CD8-positive, alpha-beta memory T cell (primary cell): ENCODE measurements around the gene DAGLB. TPM values are rescaled to one million over a fixed set of nuclear protein-coding genes. Genes with fewer than 3 reads are reported as not detected.
A peak's percentile ranks its signal among the peaks of the same experiment; 100 is the strongest.

ENCODE experiments used
- CTCF ChIA-PET: fragments of 350-600 bp; sonication (Branson Sonifier 250); formaldehyde crosslinking; loops from one replicate; lab custom pipeline; 2021; ENCODE audit warnings: antibody characterized with exemption; lab: Charles Lee
- POLR2A ChIA-PET: fragments of 350-600 bp; sonication (Branson Sonifier 250); formaldehyde crosslinking; loops from one replicate; lab custom pipeline; 2021; ENCODE audit warnings: antibody characterized with exemption; lab: Charles Lee
- DNase-seq, 5 donors: peaks; one replicate each; pipeline versions ENCODE4 v3.0.0 to v3.0.0-alpha.2; 2020 to 2022; ENCODE audit warnings: mixed read lengths in 1 of 5
- H3K27ac ChIP-seq: one replicate; pipeline ENCODE4 v1.7.0; 2013; ENCODE audit warnings: low read depth, mild to moderate bottlenecking, low read length, moderate library complexity
- H3K27me3 ChIP-seq: 2 replicates; pipeline ENCODE4 v1.7.0; 2013; ENCODE audit warnings: low read length, mild to moderate bottlenecking; ENCODE audit not compliant: insufficient read depth, poor library complexity, severe bottlenecking
- H3K36me3 ChIP-seq: 2 replicates; pipeline ENCODE4 v1.7.0; 2013; ENCODE audit warnings: mild to moderate bottlenecking, low read length, moderate library complexity; ENCODE audit not compliant: insufficient read depth
- H3K4me1 ChIP-seq: 2 replicates; pipeline ENCODE4 v1.7.0; 2013; ENCODE audit warnings: mild to moderate bottlenecking, low read length, moderate library complexity; ENCODE audit not compliant: insufficient read depth
- H3K4me3 ChIP-seq: 2 replicates; pipeline ENCODE4 v1.7.0; 2013; ENCODE audit warnings: mild to moderate bottlenecking, low read length
- H3K9me3 ChIP-seq: 2 replicates; pipeline ENCODE4 v1.7.0; 2013; ENCODE audit warnings: mild to moderate bottlenecking, low read length
- H3K27ac Mint-ChIP-seq, 8 donors: one replicate each; pipeline ENCODE4 v1.8.0; 2020 to 2021; ENCODE audit warnings: mixed read lengths in 8 of 8, mild to moderate bottlenecking in 6 of 8, inconsistent platforms in 3 of 8, moderate library complexity in 3 of 8
- H3K27me3 Mint-ChIP-seq, 2 donors: one replicate each; pipeline ENCODE4 v1.8.0; 2020 to 2021; ENCODE audit warnings: mixed read lengths in 2 of 2, mild to moderate bottlenecking in 1 of 2, moderate library complexity in 1 of 2
- H3K36me3 Mint-ChIP-seq, 3 donors: one replicate each; pipeline ENCODE4 v1.8.0; 2020 to 2021; ENCODE audit warnings: mixed read lengths in 3 of 3, inconsistent platforms in 1 of 3, mild to moderate bottlenecking in 1 of 3
- H3K4me1 Mint-ChIP-seq, 3 donors: one replicate each; pipeline ENCODE4 v1.8.0; 2020 to 2021; ENCODE audit warnings: mixed read lengths in 3 of 3, inconsistent platforms in 1 of 3, mild to moderate bottlenecking in 1 of 3
- H3K4me3 Mint-ChIP-seq, 7 donors: one replicate each; pipeline ENCODE4 v1.8.0; 2020 to 2021; ENCODE audit warnings: mixed read lengths in 7 of 7, mild to moderate bottlenecking in 6 of 7, moderate library complexity in 4 of 7, inconsistent platforms in 2 of 7
- H3K9me3 Mint-ChIP-seq, 5 donors: one replicate each; pipeline ENCODE4 v1.8.0; 2020 to 2022; ENCODE audit warnings: mixed read lengths in 5 of 5, mild to moderate bottlenecking in 3 of 5, moderate library complexity in 2 of 5, inconsistent platforms in 1 of 5
- polyA plus RNA-seq: library from polyadenylated mRNA; unstranded; fragments of 300-500 nt; fragmentation: Illumina TruSeq; gene quantifications from one replicate; pipeline ENCODE4 v1.2.3, GENCODE V29; 2021
- total RNA-seq, 2 experiments: library from RNA; stranded (reverse); gene quantifications; one replicate each; pipeline ENCODE4 v1.2.3, GENCODE V29; 2021

Gene DAGLB
- total and polyA plus RNA-seq, 3 experiments from 2014 or later = 9.7 to 16.4 (median 16.1) TPM

- Histone ChIP-seq H3K4me1 (peaks cover 15% of the 10 kb centered on the region), H3K4me3 (no peak overlapping the region), H3K27me3 (no peaks in the 10 kb centered on the region), H3K9me3 (no peaks in the 10 kb centered on the region), H3K36me3 (no peaks in the 10 kb centered on the region), H3K27ac (no peak overlapping the region)
- ChIA-PET POLR2A (no interaction called here), CTCF (interaction anchor here (0.6 kb wide), 1 partner anchor 39 kb away, joined by 3 read pairs; the partner anchor contains the start of gene DAGLB)
- peaks cover 0 to 3% of the 10 kb centered on the region in 2 donors for H3K27me3 Mint-ChIP-seq
- H3K4me1 Mint-ChIP-seq = peaks cover 19 to 28% (median 23%) of the 10 kb centered on the region in 3 donors
- H3K27ac Mint-ChIP-seq = peak overlapping the region in 2 of 8 donors; percentile 12 to 32
- peaks cover 0 to 9% (median 0%) of the 10 kb centered on the region in 3 donors for H3K36me3 Mint-ChIP-seq
- DNase-seq = no peak
- H3K4me3 Mint-ChIP-seq = peak overlapping the region in 2 of 7 donors; percentile 24 to 58
- no peaks in the 10 kb centered on the region for H3K9me3 Mint-ChIP-seq
Observed at GRCh38 chr7:6486438-6487183, 38.9 kb upstream of the DAGLB start.

DNA sequence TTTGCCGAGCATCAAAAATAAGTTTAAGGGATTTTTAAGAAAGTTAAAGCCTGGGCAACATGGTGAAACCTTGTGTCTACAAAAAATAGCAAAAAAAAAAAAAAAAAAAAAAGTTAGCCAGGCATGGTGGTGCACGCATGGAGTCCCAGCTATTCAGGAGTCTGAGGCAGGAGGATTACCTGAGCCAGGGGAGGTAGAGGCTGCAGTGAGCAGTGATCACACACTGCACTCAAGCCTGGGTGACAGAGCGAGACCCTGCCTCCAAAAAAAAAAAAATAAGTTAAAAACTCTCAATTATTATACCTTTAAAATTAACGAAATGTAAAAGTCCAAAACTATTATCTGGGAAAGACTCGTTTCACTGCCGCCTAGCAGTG is 35.0 kb upstream of the DAGLB start:
- Histone ChIP-seq H3K27me3 (no peaks in the 10 kb centered on the region), H3K36me3 (no peaks in the 10 kb centered on the region), H3K27ac (peak overlapping the region; percentile 81), H3K4me1 (peaks cover 33% of the 10 kb centered on the region), H3K9me3 (no peaks in the 10 kb centered on the region), H3K4me3 (peak overlapping the region; percentile 77)
- Mint-ChIP-seq H3K27me3 (no peaks in the 10 kb centered on the region), H3K4me3 (peak overlapping the region; percentile 96 to 98 (median 97)), H3K27ac (peak overlapping the region; percentile 84 to 97 (median 96)), H3K9me3 (no peaks in the 10 kb centered on the region), H3K4me1 (peaks cover 51 to 67% (median 62%) of the 10 kb centered on the region in 3 donors), H3K36me3 (peaks cover 0 to 32% (median 3%) of the 10 kb centered on the region in 3 donors)
- ChIA-PET CTCF (no interaction called here), POLR2A (no interaction called here)
- no peak for DNase-seq

DNA sequence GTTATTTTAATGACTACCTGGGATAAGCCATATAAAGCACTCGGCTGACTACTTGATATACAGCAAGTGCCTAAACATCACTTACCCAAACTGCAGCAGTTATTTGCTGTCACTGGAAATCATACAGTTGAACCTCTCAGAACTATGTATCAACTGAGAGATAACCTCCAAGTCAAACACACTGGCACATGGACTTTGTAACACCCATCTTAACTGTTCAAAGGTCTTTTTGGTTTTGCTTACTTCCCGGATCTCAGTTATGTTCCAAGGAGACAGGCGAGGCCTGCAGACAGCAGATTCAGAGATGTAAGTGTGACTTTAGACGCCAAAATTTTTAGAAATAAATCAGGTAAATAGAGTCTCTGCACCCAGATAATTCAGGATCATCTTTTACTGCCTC is 34.6 kb upstream of the DAGLB start:
- Mint-ChIP-seq H3K36me3 (peaks cover 0 to 36% (median 5%) of the 10 kb centered on the region in 3 donors), H3K4me3 (peak overlapping the region; percentile 96 to 98 (median 97)), H3K27me3 (no peaks in the 10 kb centered on the region), H3K27ac (peak overlapping the region in 5 of 8 donors; percentile 66 to 96 (median 95)), H3K9me3 (no peaks in the 10 kb centered on the region), H3K4me1 (peaks cover 56 to 71% (median 66%) of the 10 kb centered on the region in 3 donors)
- Histone ChIP-seq H3K36me3 (no peaks in the 10 kb centered on the region), H3K27me3 (no peaks in the 10 kb centered on the region), H3K9me3 (no peaks in the 10 kb centered on the region), H3K27ac (peak overlapping the region; percentile 81), H3K4me3 (no peak overlapping the region), H3K4me1 (peaks cover 36% of the 10 kb centered on the region)
- DNase-seq = no peak
- ChIA-PET POLR2A (no interaction called here), CTCF (no interaction called here)

- POLR2A ChIA-PET = no interaction called here
- Histone ChIP-seq H3K4me3 (no peak overlapping the region), H3K9me3 (no peaks in the 10 kb centered on the region), H3K4me1 (peaks cover 44% of the 10 kb centered on the region), H3K27ac (no peak overlapping the region), H3K36me3 (no peaks in the 10 kb centered on the region), H3K27me3 (no peaks in the 10 kb centered on the region)
- Mint-ChIP-seq H3K9me3 (no peaks in the 10 kb centered on the region), H3K27ac (peak overlapping the region in 6 of 8 donors; percentile 13 to 89 (median 52)), H3K27me3 (no peaks in the 10 kb centered on the region), H3K4me3 (peak overlapping the region; percentile 52 to 98 (median 76)), H3K36me3 (peaks cover 0 to 44% (median 5%) of the 10 kb centered on the region in 3 donors), H3K4me1 (peaks cover 64 to 79% (median 75%) of the 10 kb centered on the region in 3 donors)
- CTCF ChIA-PET = no interaction called here
- DNase-seq = no peak
Observed at GRCh38 chr7:6481445-6481844, 33.7 kb upstream of the DAGLB start.

GRCh38 chr7:6480323-6480660 is 32.5 kb upstream of the DAGLB start:
- peak overlapping the region in 6 of 7 donors; percentile 1 to 62 (median 41) for H3K4me3 Mint-ChIP-seq
- H3K4me1 Mint-ChIP-seq = peaks cover 74 to 91% (median 85%) of the 10 kb centered on the region in 3 donors
- POLR2A ChIA-PET = interaction anchor here (1.1 kb wide), 1 partner anchor 10 kb away, joined by 3 read pairs; no protein-coding TSS in a partner anchor

GRCh38 chr7:6479067-6479466 is 31.3 kb upstream of the DAGLB start:
- ChIA-PET POLR2A (no interaction called here), CTCF (interaction anchor here (1.1 to 1.9 kb wide), 3 partner anchors 16 to 80 kb away, joined by 3 to 4 read pairs (median 4); no protein-coding TSS in a partner anchor)
- peak overlapping the region in 6 of 7 donors; percentile 32 to 61 (median 46) for H3K4me3 Mint-ChIP-seq
- H3K4me1 Mint-ChIP-seq = peaks cover 78 to 91% (median 88%) of the 10 kb centered on the region in 3 donors
- H3K27me3 Mint-ChIP-seq = no peaks in the 10 kb centered on the region
- Histone ChIP-seq H3K36me3 (no peaks in the 10 kb centered on the region), H3K27me3 (no peaks in the 10 kb centered on the region), H3K27ac (no peak overlapping the region), H3K4me3 (no peak overlapping the region), H3K4me1 (peaks cover 41% of the 10 kb centered on the region), H3K9me3 (no peaks in the 10 kb centered on the region)
- DNase-seq = peak in 1 of 5 donors; percentile 9
- H3K27ac Mint-ChIP-seq = peak overlapping the region in 7 of 8 donors; percentile 65 to 87 (median 74)
- peaks cover 0 to 55% (median 5%) of the 10 kb centered on the region in 3 donors for H3K36me3 Mint-ChIP-seq
- H3K9me3 Mint-ChIP-seq = no peaks in the 10 kb centered on the region

More at GRCh38 chr7:6480323-6480660, 32.5 kb upstream of the DAGLB start:
- Histone ChIP-seq H3K36me3 (no peaks in the 10 kb centered on the region), H3K27ac (no peak overlapping the region), H3K27me3 (no peaks in the 10 kb centered on the region), H3K9me3 (no peaks in the 10 kb centered on the region), H3K4me3 (no peak overlapping the region), H3K4me1 (peaks cover 47% of the 10 kb centered on the region)
- no peaks in the 10 kb centered on the region for H3K27me3 Mint-ChIP-seq
- DNase-seq = no peak
- CTCF ChIA-PET = interaction anchor here (1.9 kb wide), 1 partner anchor 31 kb away, joined by 4 read pairs; no protein-coding TSS in a partner anchor
- H3K27ac Mint-ChIP-seq = peak overlapping the region in 5 of 8 donors; percentile 25 to 83 (median 67)
- peaks cover 0 to 47% (median 5%) of the 10 kb centered on the region in 3 donors for H3K36me3 Mint-ChIP-seq
- no peaks in the 10 kb centered on the region for H3K9me3 Mint-ChIP-seq

DNA sequence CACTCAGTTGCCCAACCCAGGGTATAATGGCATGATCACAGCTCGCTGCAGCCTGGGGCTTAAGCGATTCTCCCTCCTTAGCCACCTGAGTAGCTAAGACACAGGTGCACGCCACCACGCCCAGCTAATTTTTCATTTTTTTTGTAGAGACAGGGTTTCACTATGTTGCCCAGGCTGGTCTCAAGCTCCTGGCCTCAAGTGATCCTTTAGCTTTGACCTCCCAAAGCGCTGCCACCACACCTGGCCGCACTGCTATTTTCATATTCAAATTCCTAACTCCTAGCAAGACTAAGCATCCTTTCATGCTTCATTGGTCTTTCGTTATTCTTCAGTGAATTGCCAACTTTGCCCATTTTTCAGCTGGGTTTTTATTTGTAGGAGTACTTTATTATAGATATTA is 30.4 kb upstream of the DAGLB start:
- Mint-ChIP-seq H3K27ac (peak overlapping the region in 4 of 8 donors; percentile 1 to 83 (median 41)), H3K9me3 (no peaks in the 10 kb centered on the region), H3K27me3 (no peaks in the 10 kb centered on the region), H3K4me3 (peak overlapping the region in 2 of 7 donors; percentile 24 to 32), H3K36me3 (peaks cover 0 to 63% (median 5%) of the 10 kb centered on the region in 3 donors), H3K4me1 (peaks cover 79 to 91% (median 91%) of the 10 kb centered on the region in 3 donors)
- POLR2A ChIA-PET = no interaction called here
- Histone ChIP-seq H3K27ac (no peak overlapping the region), H3K4me3 (no peak overlapping the region), H3K4me1 (peaks cover 41% of the 10 kb centered on the region), H3K36me3 (peaks cover 6% of the 10 kb centered on the region), H3K27me3 (no peaks in the 10 kb centered on the region), H3K9me3 (no peaks in the 10 kb centered on the region)
- CTCF ChIA-PET = interaction anchor here (1.1 kb wide), 1 partner anchor 15 kb away, joined by 3 read pairs; no protein-coding TSS in a partner anchor
- no peak for DNase-seq

GRCh38 chr7:6477318-6477660 is 29.5 kb upstream of the DAGLB start:
- H3K36me3 ChIP-seq = peaks cover 13% of the 10 kb centered on the region
- H3K4me1 ChIP-seq = peaks cover 35% of the 10 kb centered on the region
- CTCF ChIA-PET = no interaction called here
- Mint-ChIP-seq H3K27ac (peak overlapping the region in 4 of 8 donors; percentile 42 to 76 (median 60)), H3K4me1 (peaks cover 70 to 82% (median 82%) of the 10 kb centered on the region in 3 donors), H3K4me3 (no peak overlapping the region), H3K27me3 (no peaks in the 10 kb centered on the region), H3K36me3 (peaks cover 0 to 63% (median 5%) of the 10 kb centered on the region in 3 donors), H3K9me3 (no peaks in the 10 kb centered on the region)
- POLR2A ChIA-PET = no interaction called here
- no peak for DNase-seq
- H3K27ac ChIP-seq = no peak overlapping the region
- no peak overlapping the region for H3K4me3 ChIP-seq
- H3K9me3 ChIP-seq = no peaks in the 10 kb centered on the region
- no peaks in the 10 kb centered on the region for H3K27me3 ChIP-seq
